ENCODE results near the gene OR52E2. TPM values are rescaled to one million over a fixed set of nuclear protein-coding genes. Genes with fewer than 3 reads are reported as not detected.

OR52E2 gene
- total and polyA plus RNA-seq, 2 donors (not counting 3 experiments of a cell fraction or from before 2014, with no cell fraction given): not detected

DNA sequence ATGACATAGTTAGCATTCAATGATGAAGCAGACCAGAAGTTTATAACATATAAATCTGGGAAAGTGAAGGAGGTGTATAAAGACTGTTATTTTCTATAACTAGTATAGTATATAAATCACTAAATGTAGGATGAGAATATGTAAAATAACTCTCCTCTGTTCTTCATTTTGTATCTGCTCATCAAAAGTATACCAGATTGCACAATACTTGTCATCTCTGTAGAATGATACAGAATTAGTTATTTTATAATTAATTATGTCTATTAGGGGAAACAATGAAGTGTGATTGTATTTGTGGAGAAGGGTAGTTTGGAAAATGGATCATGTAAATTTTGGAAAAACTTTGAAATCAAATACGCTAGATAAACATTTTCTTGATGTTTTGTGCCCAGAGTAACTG, 46.4 kb downstream of the OR52E2 start:
- CTCF ChIA-PET: no interaction called here
- FAIRE-seq (no peak), DNase-seq (ENCODE audit: low read depth, low spot score) (no peak)
- H3K27ac ChIP-seq (ENCODE audit: insufficient read depth, low read depth, low read length): no peak overlapping the region
- H3K36me3 ChIP-seq (ENCODE audit: control insufficient read depth in 2 of 2, extremely low read depth in 1 of 2, insufficient read depth in 2 of 2, low read length in 2 of 2): no peaks in the 10 kb centered on the region
- POLR2A ChIA-PET: no interaction called here
- dilution Hi-C loops (cut with MboI; ENCODE audit: extremely low pct_ligation_motif_present, low sequenced_read_pairs) (no loop called here), intact Hi-C loops (cut with micrococcal nuclease) (no loop called here)
- H2AFZ ChIP-seq (ENCODE audit: low read depth, low read length): no peak overlapping the region
- H3K27me3 ChIP-seq (ENCODE audit: control insufficient read depth in 2 of 2, insufficient read depth in 2 of 2, low read length in 2 of 2): no peaks in the 10 kb centered on the region
- H3K9ac ChIP-seq (replicated peaks; ENCODE audit: extremely low read depth, insufficient read depth, low read length): no peak overlapping the region
- no peaks in the 10 kb centered on the region for H3K79me2 ChIP-seq (ENCODE audit: control insufficient read depth, insufficient read depth, low read length)
- H3K4me1 ChIP-seq (ENCODE audit: control insufficient read depth, extremely low read depth, insufficient read depth, low read length): no peaks in the 10 kb centered on the region
- no peaks in the 10 kb centered on the region for H3K9me3 ChIP-seq (replicated peaks; ENCODE audit: control insufficient read depth, insufficient read depth, low read length)
- TF ChIP-seq JUN (IDR thresholded peaks at IDR 0.05; ENCODE audit: borderline replicate concordance, insufficient read depth, insufficient read length, low read depth) (no peak), CTCF (IDR thresholded peaks at IDR 0.05; ENCODE audit: extremely low read depth in 1 of 2, insufficient read depth in 1 of 2, low read depth in 1 of 2, low read length in 2 of 2) (no peak), MYC (IDR thresholded peaks at IDR 0.05; ENCODE audit: low read depth, low read length) (no peak), POLR2A (IDR thresholded peaks at IDR 0.05; ENCODE audit: low read depth, low read length) (no peak), GATA2 (IDR thresholded peaks at IDR 0.05; ENCODE audit: insufficient read depth, insufficient read length, low read depth, low read length) (no peak), EZH2 (IDR thresholded peaks at IDR 0.05; ENCODE audit: borderline replicate concordance, low read depth, low read length, severe bottlenecking) (no peak), FOS (IDR thresholded peaks at IDR 0.05; ENCODE audit: borderline replicate concordance, insufficient read depth, low read length) (no peak), POLR2AphosphoS5 (IDR thresholded peaks at IDR 0.05; ENCODE audit: insufficient read depth, low read depth, low read length) (no peak)
- TF ChIP-seq, protein P1, sequence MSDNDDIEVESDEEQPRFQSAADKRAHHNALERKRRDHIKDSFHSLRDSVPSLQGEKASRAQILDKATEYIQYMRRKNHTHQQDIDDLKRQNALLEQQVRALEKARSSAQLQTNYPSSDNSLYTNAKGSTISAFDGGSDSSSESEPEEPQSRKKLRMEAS (IDR thresholded peaks at IDR 0.05; ENCODE audit: insufficient read depth, insufficient read length): no peak
- H3K9me1 ChIP-seq (replicated peaks; ENCODE audit: control insufficient read depth, extremely low read depth, insufficient read depth, low read length): no peaks in the 10 kb centered on the region
- H4K20me1 ChIP-seq (replicated peaks; ENCODE audit: control insufficient read depth, extremely low read depth, insufficient read depth, low read length): no peaks in the 10 kb centered on the region
- BruUV-seq (replicated peaks): no TSS peak
- H3K4me3 ChIP-seq (replicated peaks in 1 of 3; ENCODE audit: insufficient read depth in 1 of 3, low read depth in 1 of 3, low read length in 3 of 3): no peak overlapping the region
- H3K4me2 ChIP-seq (ENCODE audit: insufficient read depth, low read length): no peak overlapping the region
